ENCODE measurements around the gene GALNT16. TPM values are rescaled to one million over a fixed set of nuclear protein-coding genes. Genes with fewer than 3 reads are reported as not detected.
"Not testable (repeated sequence)": the region's sequence is repeated elsewhere in the genome, so short reads cannot be mapped to it uniquely, and the experiment has no call there.

GALNT16 gene
- total and polyA plus RNA-seq, 2 of the 8 experiments (the other 6 are each of a cell fraction or from before 2014, with no cell fraction given), result 5.4 to 6.3 TPM

DNA sequence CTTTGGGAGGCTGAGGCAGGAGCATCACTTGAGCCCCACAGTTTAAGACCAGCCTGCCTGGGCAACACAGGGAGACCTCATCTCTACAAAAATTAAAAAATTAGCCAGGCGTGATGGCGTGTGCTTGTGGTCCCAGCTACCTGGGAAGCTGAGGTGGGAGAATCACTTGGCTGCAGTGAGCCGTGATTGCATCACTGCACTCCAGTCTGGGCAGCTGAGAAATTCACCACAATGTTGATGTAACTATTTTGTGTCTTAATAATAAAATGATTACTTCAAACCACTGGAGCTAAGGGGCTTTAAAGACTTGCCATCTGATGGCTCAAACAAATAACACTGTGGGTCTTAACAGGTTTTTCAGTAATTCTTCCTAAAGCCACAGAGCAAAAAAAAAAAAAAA is 127.4 kb downstream of the GALNT16 start (continued):
- no peak for TF ChIP-seq JUND (IDR thresholded peaks at IDR 0.05; ENCODE audit: low read length)
- no peak for TF ChIP-seq HDAC2 (IDR thresholded peaks at IDR 0.05; ENCODE audit: borderline replicate concordance in 1 of 2, low read depth in 2 of 2, low read length in 2 of 2)
- no peak for TF ChIP-seq FOSL1 (IDR thresholded peaks at IDR 0.05; ENCODE audit: insufficient read depth, low read depth, low read length)
- TF ChIP-seq KDM5A (IDR thresholded peaks at IDR 0.05; ENCODE audit: low read length), result no peak
- no peak for TF ChIP-seq TBP (IDR thresholded peaks at IDR 0.05; ENCODE audit: low read depth, low read length)
- TF ChIP-seq, protein P1, sequence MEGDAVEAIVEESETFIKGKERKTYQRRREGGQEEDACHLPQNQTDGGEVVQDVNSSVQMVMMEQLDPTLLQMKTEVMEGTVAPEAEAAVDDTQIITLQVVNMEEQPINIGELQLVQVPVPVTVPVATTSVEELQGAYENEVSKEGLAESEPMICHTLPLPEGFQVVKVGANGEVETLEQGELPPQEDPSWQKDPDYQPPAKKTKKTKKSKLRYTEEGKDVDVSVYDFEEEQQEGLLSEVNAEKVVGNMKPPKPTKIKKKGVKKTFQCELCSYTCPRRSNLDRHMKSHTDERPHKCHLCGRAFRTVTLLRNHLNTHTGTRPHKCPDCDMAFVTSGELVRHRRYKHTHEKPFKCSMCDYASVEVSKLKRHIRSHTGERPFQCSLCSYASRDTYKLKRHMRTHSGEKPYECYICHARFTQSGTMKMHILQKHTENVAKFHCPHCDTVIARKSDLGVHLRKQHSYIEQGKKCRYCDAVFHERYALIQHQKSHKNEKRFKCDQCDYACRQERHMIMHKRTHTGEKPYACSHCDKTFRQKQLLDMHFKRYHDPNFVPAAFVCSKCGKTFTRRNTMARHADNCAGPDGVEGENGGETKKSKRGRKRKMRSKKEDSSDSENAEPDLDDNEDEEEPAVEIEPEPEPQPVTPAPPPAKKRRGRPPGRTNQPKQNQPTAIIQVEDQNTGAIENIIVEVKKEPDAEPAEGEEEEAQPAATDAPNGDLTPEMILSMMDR (IDR thresholded peaks at IDR 0.05; ENCODE audit: control extremely low read depth in 1 of 3, insufficient read depth in 1 of 3, low read depth in 1 of 3, low read length in 3 of 3), result no peak

DNA sequence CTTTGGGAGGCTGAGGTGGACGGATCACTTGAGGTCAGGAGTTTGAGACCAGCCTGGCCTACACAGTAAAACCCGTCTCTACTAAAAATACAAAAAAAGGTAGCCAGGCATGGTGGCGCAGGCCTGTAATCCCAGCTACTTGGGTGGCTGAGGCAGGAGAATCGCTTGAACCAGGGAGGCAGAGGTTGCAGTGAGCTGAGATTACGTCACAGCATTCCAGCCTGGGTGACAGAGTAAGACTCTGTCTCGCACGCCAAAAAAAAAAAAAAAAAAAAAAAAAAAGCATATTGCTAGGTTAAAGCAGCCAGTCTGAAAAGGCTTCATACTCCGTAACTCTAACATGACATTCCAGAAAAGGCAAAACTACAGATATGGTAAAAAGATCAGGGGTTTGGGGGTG is 131.4 kb downstream of the GALNT16 start:
- not testable (repeated sequence) for H2BK5ac ChIP-seq (ENCODE audit: low read depth, low read length); H3K4me2 ChIP-seq (ENCODE audit: insufficient read depth in 1 of 2, low read depth in 2 of 2, low read length in 2 of 2); H3K23me2 ChIP-seq (ENCODE audit: low read depth, low read length); H3K9me3 ChIP-seq (ENCODE audit: insufficient read depth in 2 of 2, low read depth in 1 of 2, low read length in 1 of 2); FAIRE-seq; H2BK120ac ChIP-seq (replicated peaks; ENCODE audit: low read depth, low read length); H3K56ac ChIP-seq (replicated peaks; ENCODE audit: insufficient read length, low read depth, low read length); H3K14ac ChIP-seq (ENCODE audit: insufficient read length); DNase-seq (ENCODE audit: low read depth in 1 of 2, low spot score in 2 of 2); H3K9ac ChIP-seq (replicated peaks in 1 of 4; ENCODE audit: extremely low read depth in 1 of 4, low read depth in 3 of 4, low read length in 3 of 4); H4K91ac ChIP-seq (replicated peaks; ENCODE audit: insufficient read length, low read length); H2BK15ac ChIP-seq (ENCODE audit: low read length); H3K4me3 ChIP-seq (ENCODE audit: extremely low read depth in 1 of 4, insufficient read depth in 2 of 4, low read depth in 3 of 4, low read length in 4 of 4); H2AK5ac ChIP-seq (ENCODE audit: low read depth, low read length); H3K27me3 ChIP-seq (replicated peaks in 1 of 4; ENCODE audit: control insufficient read depth in 3 of 4, extremely low read depth in 1 of 4, insufficient read depth in 3 of 4, low read length in 3 of 4); H3K18ac ChIP-seq (ENCODE audit: extremely low read depth, low read length); H3K4me1 ChIP-seq (replicated peaks in 1 of 4; ENCODE audit: control insufficient read depth in 3 of 4, insufficient read depth in 4 of 4, low read length in 3 of 4); H2AFZ ChIP-seq (ENCODE audit: low read length); H2BK20ac ChIP-seq (ENCODE audit: low read length); H4K5ac ChIP-seq (ENCODE audit: insufficient read length, low read depth, low read length); H3K79me1 ChIP-seq (ENCODE audit: low read depth, low read length); H2BK12ac ChIP-seq (ENCODE audit: low read depth, low read length); H3K27ac ChIP-seq (ENCODE audit: low read depth, low read length); H3K4ac ChIP-seq (replicated peaks; ENCODE audit: insufficient read length, low read depth, low read length); H3K23ac ChIP-seq (ENCODE audit: insufficient read length)
- H3K79me2 ChIP-seq (ENCODE audit: control insufficient read depth in 1 of 2, insufficient read depth in 2 of 2, low read length in 2 of 2), result peaks cover 33 to 96% of the 10 kb centered on the region in 2 experiments
- CTCF ChIA-PET (ENCODE audit: partially characterized antibody), result interaction anchor here (0.9 kb wide), 1 partner anchor 15 kb away, joined by 3 read pairs; no protein-coding TSS in a partner anchor
- POLR2A ChIA-PET (ENCODE audit: partially characterized antibody), result interaction anchor here (0.8 to 1.1 kb wide), 2 partner anchors 9 to 22 kb away, joined by 3 to 8 read pairs; no protein-coding TSS in a partner anchor
- H4K8ac ChIP-seq (ENCODE audit: extremely low read depth, insufficient read depth, low read length), result peak overlapping the region; percentile 25; the same call in 1 of the 2 replicates
- H3K36me3 ChIP-seq (ENCODE audit: control insufficient read depth in 2 of 4, insufficient read depth in 4 of 4, low read length in 3 of 4), result peaks cover 20 to 81% (median 54%) of the 10 kb centered on the region in 4 experiments
- 96% methylated on average over 6 of the region's 8 CpGs; no CpG with 5 or more reads in 1 of the 2 experiments for WGBS, 2 experiments (ENCODE audit: extremely low coverage in 1 of 2, insufficient coverage in 1 of 2, insufficient read length in 1 of 2, insufficient replicate concordance in 2 of 2, low coverage in 1 of 2, low lambda C conversion rate in 2 of 2, missing lambda C conversion rate in 1 of 2)
- peaks cover 17 to 25% of the 10 kb centered on the region in 2 experiments for H4K20me1 ChIP-seq (replicated peaks in 1 of 2; ENCODE audit: control insufficient read depth in 1 of 2, insufficient read depth in 2 of 2, low read length in 2 of 2)

All from H1 (cell line).